Calu3 (cell line): ENCODE data around the gene PDILT. TPM values are rescaled to one million over a fixed set of nuclear protein-coding genes. Genes with fewer than 3 reads are reported as not detected.

Experiments used
- BruUV-seq: library from RNA; stranded (reverse); fragments of 400-500 nt; replicated peaks from 2 replicates; lab custom pipeline; 2021; lab: Mats Ljungman, UMichigan
- CTCF ChIA-PET: fragments of 300-600 bp; sonication (Branson Sonifier 250); formaldehyde crosslinking; loops from one replicate; lab custom pipeline; 2022; ENCODE audit warnings: antibody characterized with exemption; lab: Charles Lee
- DNase-seq: peaks from one replicate; pipeline ENCODE4 v3.0.0; 2022
- H3K27ac Mint-ChIP-seq: one replicate; pipeline ENCODE4 v1.8.0; 2022; ENCODE audit warnings: mixed read lengths; ENCODE audit not compliant: unreplicated experiment
- H3K27me3 Mint-ChIP-seq: one replicate; pipeline ENCODE4 v1.8.0; 2022; ENCODE audit warnings: mixed read lengths; ENCODE audit not compliant: unreplicated experiment
- H3K36me3 Mint-ChIP-seq: one replicate; pipeline ENCODE4 v1.8.0; 2022; ENCODE audit warnings: mild to moderate bottlenecking, moderate library complexity, mixed read lengths; ENCODE audit not compliant: insufficient read depth, unreplicated experiment
- H3K4me1 Mint-ChIP-seq: one replicate; pipeline ENCODE4 v1.8.0; 2022; ENCODE audit warnings: mild to moderate bottlenecking, low read depth, mixed read lengths; ENCODE audit not compliant: unreplicated experiment
- H3K4me3 Mint-ChIP-seq: one replicate; pipeline ENCODE4 v1.8.0; 2022; ENCODE audit warnings: mild to moderate bottlenecking, low read depth, moderate library complexity, mixed read lengths; ENCODE audit not compliant: unreplicated experiment
- H3K9me3 Mint-ChIP-seq: one replicate; pipeline ENCODE4 v1.8.0; 2022; ENCODE audit warnings: low read depth, mixed read lengths; ENCODE audit not compliant: unreplicated experiment
- CTCF ChIP-seq: fragments of 200-600 bp; IDR thresholded peaks from one replicate; pipeline ENCODE4 v1.8.0; 2022; ENCODE audit warnings: antibody characterized with exemption; ENCODE audit not compliant: unreplicated experiment
- intact Hi-C: fragments of 100-400 bp; cut with micrococcal nuclease; formaldehyde crosslinking; loops from one replicate; pipeline ENCODE4 v1.10.0; 2022; ENCODE audit not compliant: unreplicated experiment
- total RNA-seq: library from RNA; stranded (reverse); gene quantifications from 2 replicates; pipeline ENCODE4 v1.2.3, GENCODE V29; 2022

PDILT gene
- total RNA-seq, 1 experiment from 2014 or later = not detected

GRCh38 chr16:20349615-20350014 is 54.9 kb downstream of the PDILT start:
- H3K4me3 Mint-ChIP-seq = no peak overlapping the region
- H3K4me1 Mint-ChIP-seq = no peaks in the 10 kb centered on the region
- DNase-seq = no peak
- TF ChIP-seq CTCF = no peak
- H3K27ac Mint-ChIP-seq = no peak overlapping the region
- CTCF ChIA-PET = interaction anchor here (1.0 kb wide), 1 partner anchor 22 kb away, joined by 3 read pairs; no protein-coding TSS in a partner anchor
- no peaks in the 10 kb centered on the region for H3K36me3 Mint-ChIP-seq
- intact Hi-C loops = no loop called here
- no peaks in the 10 kb centered on the region for H3K9me3 Mint-ChIP-seq
- H3K27me3 Mint-ChIP-seq = peaks cover 51% of the 10 kb centered on the region
- BruUV-seq = no TSS peak

DNA sequence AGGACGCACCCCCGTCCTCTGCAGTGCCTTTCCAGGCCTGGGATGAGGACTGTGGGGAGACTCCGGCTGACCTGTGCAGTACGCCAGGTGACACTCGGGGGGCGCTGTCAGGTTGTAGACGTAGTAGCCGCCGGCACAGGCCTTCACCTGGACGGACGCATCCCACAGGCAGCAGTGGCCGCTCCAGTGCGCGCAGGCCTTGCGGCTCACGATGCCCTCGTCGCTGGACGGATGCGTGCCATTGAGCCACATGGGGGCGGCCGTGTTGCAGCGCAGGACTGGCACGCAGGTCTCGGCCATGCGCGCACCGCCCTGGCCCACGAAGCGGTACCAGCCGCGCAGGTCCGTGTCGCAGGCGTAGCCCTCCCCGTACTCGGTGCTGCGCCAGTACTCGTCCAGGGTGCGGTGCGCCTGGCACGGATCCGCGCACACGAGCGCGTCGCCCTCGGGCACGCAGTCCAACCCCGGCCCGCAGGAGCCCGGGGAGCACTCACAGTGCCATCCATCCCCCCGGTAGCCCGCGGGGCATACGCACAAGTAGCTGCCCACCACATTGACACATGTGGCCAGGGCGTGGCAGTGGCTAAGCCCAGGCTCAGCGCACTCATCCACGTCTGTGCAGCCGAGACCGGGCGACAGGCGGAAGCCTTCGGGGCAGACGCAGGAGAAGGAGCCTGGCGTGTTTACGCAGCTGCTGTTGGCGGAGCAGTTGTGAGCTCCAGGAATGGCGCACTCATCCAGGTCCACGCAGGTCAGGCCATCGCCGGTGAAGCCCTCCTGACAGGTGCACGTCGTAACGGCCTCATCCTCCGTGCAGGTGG is 56.0 kb downstream of the PDILT start:
- no peak overlapping the region for H3K4me3 Mint-ChIP-seq
- CTCF ChIA-PET = interaction anchor here (1.0 kb wide), 1 partner anchor 23 kb away, joined by 3 read pairs; no protein-coding TSS in a partner anchor

DNA sequence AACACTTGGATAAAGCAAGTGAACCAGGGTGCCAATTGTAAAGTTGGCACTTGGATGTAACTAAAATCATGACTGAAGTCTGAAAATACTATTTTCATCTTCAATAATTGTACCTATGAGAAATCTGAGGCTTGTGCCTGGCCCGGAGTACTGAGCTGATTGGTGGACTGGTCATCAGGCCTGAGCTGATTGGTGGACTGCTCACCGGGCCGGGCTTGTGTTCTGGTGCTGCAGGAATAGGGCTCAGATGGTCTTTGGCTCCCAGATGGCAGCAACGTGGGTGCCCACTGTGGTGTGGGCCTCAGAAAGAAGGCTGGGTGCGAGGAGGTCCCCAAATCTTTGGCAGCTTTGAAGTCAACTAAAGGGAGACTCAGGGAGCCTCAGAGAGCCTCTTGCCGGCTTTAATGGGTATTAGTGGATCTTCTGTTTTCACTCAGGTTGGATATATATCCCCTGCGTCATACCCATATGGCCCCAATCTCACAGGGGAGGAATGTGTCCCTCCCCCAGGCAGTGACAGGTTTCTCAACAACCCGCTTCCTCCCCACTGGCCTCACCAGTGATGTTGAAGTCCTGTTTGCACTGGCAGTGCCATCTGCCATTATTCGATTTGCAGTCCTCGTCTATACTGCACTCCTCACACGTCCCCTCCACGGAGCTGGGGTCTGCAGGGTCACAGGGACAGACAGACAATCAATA is 56.7 kb downstream of the PDILT start:
- CTCF ChIA-PET = no interaction called here
- Mint-ChIP-seq H3K4me1 (no peaks in the 10 kb centered on the region), H3K27me3 (peaks cover 33% of the 10 kb centered on the region), H3K36me3 (no peaks in the 10 kb centered on the region), H3K4me3 (no peak overlapping the region), H3K9me3 (no peaks in the 10 kb centered on the region), H3K27ac (no peak overlapping the region)
- no peak for TF ChIP-seq CTCF
- no peak for DNase-seq
- no TSS peak for BruUV-seq
- intact Hi-C loops = no loop called here

More for the DNA sequence above, 56.0 kb downstream of the PDILT start:
- Mint-ChIP-seq H3K27me3 (peaks cover 41% of the 10 kb centered on the region), H3K9me3 (no peaks in the 10 kb centered on the region), H3K4me1 (no peaks in the 10 kb centered on the region), H3K27ac (no peak overlapping the region), H3K36me3 (no peaks in the 10 kb centered on the region)
- intact Hi-C loops = no loop called here
- no TSS peak for BruUV-seq
- TF ChIP-seq CTCF = no peak
- no peak for DNase-seq

- intact Hi-C loops = no loop called here
- Mint-ChIP-seq H3K27ac (no peak overlapping the region), H3K27me3 (peaks cover 14% of the 10 kb centered on the region), H3K4me1 (no peaks in the 10 kb centered on the region), H3K36me3 (no peaks in the 10 kb centered on the region), H3K4me3 (no peak overlapping the region), H3K9me3 (no peaks in the 10 kb centered on the region)
- TF ChIP-seq CTCF = no peak
- CTCF ChIA-PET = interaction anchor here (0.6 kb wide), 1 partner anchor 1437 kb away, joined by 5 read pairs; no protein-coding TSS in a partner anchor
- BruUV-seq = no TSS peak
- no peak for DNase-seq
Observed at GRCh38 chr16:20344611-20345010, 59.9 kb downstream of the PDILT start.
